Activated CD4-positive, CD25-positive, alpha-beta regulatory T cell treated with anti-CD3 and anti-CD28 coated beads, Interleukin-2, amount 50 U/mL, for 16 hours (primary cell): Measurements from ENCODE around the gene PLK5.
"Not testable (repeated sequence)": the region's sequence is repeated elsewhere in the genome, so short reads cannot be mapped to it uniquely, and the experiment has no call there.

Experiments
- DNase-seq: peaks from one replicate; pipeline ENCODE4 v3.0.0-alpha.2; 2020; ENCODE audit warnings: low read depth, low spot score

The PLK5 gene

GRCh38 chr19:1491114-1491848 is 32.6 kb upstream of the PLK5 start, which contains the start of gene REEP6:
Gene REEP6, plus strand, starts transcription at chr19:1491181. Its CDS starts 89 bp downstream, at chr19:1491270.
- no peak for DNase-seq

- DNase-seq: no peak
Measured at GRCh38 chr19:1491849-1492170, 32.1 kb upstream of the PLK5 start.

GRCh38 chr19:1492474-1493006 is 31.3 kb upstream of the PLK5 start:
- DNase-seq: no peak

GRCh38 chr19:1494115-1494815 is 29.6 kb upstream of the PLK5 start:
- no peak for DNase-seq

GRCh38 chr19:1495051-1495798 is 28.7 kb upstream of the PLK5 start:
- no peak for DNase-seq

GRCh38 chr19:1495799-1496713 is 27.8 kb upstream of the PLK5 start:
- no peak for DNase-seq

- no peak for DNase-seq
Measured at GRCh38 chr19:1496714-1497577, 26.9 kb upstream of the PLK5 start.

- no peak for DNase-seq
Measured at GRCh38 chr19:1497578-1498235, 26.2 kb upstream of the PLK5 start.

- not testable (repeated sequence) for DNase-seq
Measured at GRCh38 chr19:1499231-1499630, 24.6 kb upstream of the PLK5 start.

- DNase-seq: no peak
Measured at GRCh38 chr19:1501200-1501595, 22.7 kb upstream of the PLK5 start.

- DNase-seq: no peak
Measured at GRCh38 chr19:1502433-1503088, 21.3 kb upstream of the PLK5 start.

- peak; percentile 34 for DNase-seq
Measured at GRCh38 chr19:1503089-1503924, 20.6 kb upstream of the PLK5 start.

GRCh38 chr19:1503925-1504773 is 19.7 kb upstream of the PLK5 start:
- DNase-seq: no peak

GRCh38 chr19:1505012-1505411 is 18.9 kb upstream of the PLK5 start:
- DNase-seq: no peak

- DNase-seq: no peak
Measured at GRCh38 chr19:1505991-1506881, 17.6 kb upstream of the PLK5 start.

- no peak for DNase-seq
Measured at GRCh38 chr19:1507192-1507660, 16.7 kb upstream of the PLK5 start.
